ENCODE results near the gene CLEC2D. TPM values are rescaled to one million over a fixed set of nuclear protein-coding genes. Genes with fewer than 3 reads are reported as not detected.
A peak's percentile ranks its signal among the peaks of the same experiment; 100 is the strongest.

Gene CLEC2D
- total and polyA plus RNA-seq, 8 donors = 8.9 to 41.7 (median 31.2) TPM

DNA sequence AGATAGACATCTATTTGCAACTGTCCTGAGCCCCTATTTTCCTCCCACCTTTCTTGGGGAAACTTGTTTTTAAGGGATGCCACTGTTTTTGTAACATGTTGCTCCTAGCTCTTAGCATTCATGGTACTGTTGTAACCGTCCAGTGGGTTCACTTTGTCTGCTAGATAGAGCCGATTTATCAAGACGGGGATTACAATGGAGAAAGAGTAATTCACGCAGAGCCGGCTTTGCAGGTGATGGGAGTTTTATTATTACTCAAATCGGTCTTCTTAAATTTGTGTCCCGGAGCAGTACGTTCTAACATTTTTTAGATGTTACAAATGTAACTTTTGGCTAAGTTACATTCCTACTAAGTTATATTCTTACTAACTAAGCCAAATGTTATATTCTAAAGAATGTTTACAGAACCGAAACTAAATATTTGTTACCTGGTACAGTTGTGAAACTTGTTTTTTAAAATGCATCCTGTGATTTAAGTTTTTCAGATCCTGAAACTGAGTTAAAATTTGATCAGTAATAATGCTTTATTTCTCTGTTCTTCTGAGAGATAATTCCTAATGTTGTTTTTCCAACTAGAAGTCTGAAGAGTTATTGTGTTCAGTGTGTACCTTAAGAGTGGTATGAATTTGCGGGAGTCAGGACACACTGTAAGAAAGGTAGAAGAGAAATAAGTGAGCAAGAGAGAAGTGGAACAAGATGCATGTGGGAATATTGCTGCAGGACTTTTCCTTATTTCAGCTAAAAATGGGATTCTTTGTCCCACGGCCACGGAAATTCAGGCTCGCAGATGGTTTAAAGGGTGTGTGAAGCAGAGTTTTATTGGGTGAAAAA, 20.6 kb upstream of the CLEC2D start:
- H3K4me1 ChIP-seq = peaks cover 16 to 51% of the 10 kb centered on the region in 2 donors
- ATAC-seq (peak; percentile 3), DNase-seq (no peak)
- H3K9me3 ChIP-seq = no peaks in the 10 kb centered on the region
- H3K27me3 ChIP-seq = no peaks in the 10 kb centered on the region
- intact Hi-C loops (cut with DNase I) = no loop called here
- H3K27ac ChIP-seq = peak overlapping the region; percentile 95 to 96
- peaks cover 0 to 2% of the 10 kb centered on the region in 2 donors for H3K36me3 ChIP-seq
- TF ChIP-seq, protein P1, sequence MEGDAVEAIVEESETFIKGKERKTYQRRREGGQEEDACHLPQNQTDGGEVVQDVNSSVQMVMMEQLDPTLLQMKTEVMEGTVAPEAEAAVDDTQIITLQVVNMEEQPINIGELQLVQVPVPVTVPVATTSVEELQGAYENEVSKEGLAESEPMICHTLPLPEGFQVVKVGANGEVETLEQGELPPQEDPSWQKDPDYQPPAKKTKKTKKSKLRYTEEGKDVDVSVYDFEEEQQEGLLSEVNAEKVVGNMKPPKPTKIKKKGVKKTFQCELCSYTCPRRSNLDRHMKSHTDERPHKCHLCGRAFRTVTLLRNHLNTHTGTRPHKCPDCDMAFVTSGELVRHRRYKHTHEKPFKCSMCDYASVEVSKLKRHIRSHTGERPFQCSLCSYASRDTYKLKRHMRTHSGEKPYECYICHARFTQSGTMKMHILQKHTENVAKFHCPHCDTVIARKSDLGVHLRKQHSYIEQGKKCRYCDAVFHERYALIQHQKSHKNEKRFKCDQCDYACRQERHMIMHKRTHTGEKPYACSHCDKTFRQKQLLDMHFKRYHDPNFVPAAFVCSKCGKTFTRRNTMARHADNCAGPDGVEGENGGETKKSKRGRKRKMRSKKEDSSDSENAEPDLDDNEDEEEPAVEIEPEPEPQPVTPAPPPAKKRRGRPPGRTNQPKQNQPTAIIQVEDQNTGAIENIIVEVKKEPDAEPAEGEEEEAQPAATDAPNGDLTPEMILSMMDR (IDR thresholded peaks at IDR 0.05) = no peak
- peak overlapping the region; percentile 55 to 67 for H3K4me3 ChIP-seq

GRCh38 chr12:9649532-9649940, 20.0 kb upstream of the CLEC2D start:
- no peaks in the 10 kb centered on the region for H3K27me3 ChIP-seq
- peaks cover 16 to 51% of the 10 kb centered on the region in 2 donors for H3K4me1 ChIP-seq
- peaks cover 0 to 8% of the 10 kb centered on the region in 2 donors for H3K36me3 ChIP-seq
- TF ChIP-seq, protein P1 (IDR thresholded peaks at IDR 0.05) = no peak
- intact Hi-C loops (cut with DNase I) = no loop called here
- DNase-seq = no peak
- H3K27ac ChIP-seq = peak overlapping the region; percentile 95 to 96
- ATAC-seq = no peak
- peak overlapping the region; percentile 55 to 67 for H3K4me3 ChIP-seq
- H3K9me3 ChIP-seq = no peaks in the 10 kb centered on the region

DNA sequence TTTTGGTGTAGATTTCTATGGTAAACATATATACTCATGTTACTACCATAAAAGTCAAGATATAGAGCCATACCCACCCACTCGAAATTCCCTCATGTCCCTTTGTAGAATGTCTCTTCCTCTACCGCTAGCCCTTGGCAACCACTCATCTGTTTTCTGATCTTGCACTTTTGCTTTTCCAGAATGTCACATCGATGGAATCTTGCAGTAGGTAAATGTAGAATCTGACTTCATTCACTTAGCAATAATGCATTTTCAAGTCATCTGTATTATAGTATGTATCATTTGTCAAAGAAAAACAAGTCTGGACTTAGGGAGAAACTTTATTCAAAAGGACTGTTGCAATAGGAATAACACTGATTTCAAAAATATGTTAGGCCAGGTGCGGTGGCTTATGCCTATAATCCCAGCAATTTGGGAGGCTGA, 19.3 kb upstream of the CLEC2D start:
- Histone ChIP-seq H3K4me3 (peak overlapping the region; percentile 55 to 67), H3K4me1 (peaks cover 16 to 51% of the 10 kb centered on the region in 2 donors), H3K27ac (peak overlapping the region; percentile 95 to 96), H3K27me3 (no peaks in the 10 kb centered on the region), H3K9me3 (no peaks in the 10 kb centered on the region), H3K36me3 (peaks cover 0 to 11% of the 10 kb centered on the region in 2 donors)
- intact Hi-C loops (cut with DNase I) = no loop called here
- ATAC-seq (no peak), DNase-seq (no peak)
- TF ChIP-seq, protein P1 (IDR thresholded peaks at IDR 0.05) = no peak

- DNase-seq = no peak
- Histone ChIP-seq H3K27ac (peak overlapping the region; percentile 95 to 96), H3K27me3 (no peaks in the 10 kb centered on the region), H3K9me3 (no peaks in the 10 kb centered on the region), H3K36me3 (peaks cover 0 to 16% of the 10 kb centered on the region in 2 donors), H3K4me3 (no peak overlapping the region), H3K4me1 (peaks cover 16 to 51% of the 10 kb centered on the region in 2 donors)
- intact Hi-C loops (cut with DNase I) = no loop called here
- no peak for ATAC-seq
- TF ChIP-seq, protein P1 (IDR thresholded peaks at IDR 0.05) = no peak
Observed at GRCh38 chr12:9651265-9651729, 18.2 kb upstream of the CLEC2D start.

DNA sequence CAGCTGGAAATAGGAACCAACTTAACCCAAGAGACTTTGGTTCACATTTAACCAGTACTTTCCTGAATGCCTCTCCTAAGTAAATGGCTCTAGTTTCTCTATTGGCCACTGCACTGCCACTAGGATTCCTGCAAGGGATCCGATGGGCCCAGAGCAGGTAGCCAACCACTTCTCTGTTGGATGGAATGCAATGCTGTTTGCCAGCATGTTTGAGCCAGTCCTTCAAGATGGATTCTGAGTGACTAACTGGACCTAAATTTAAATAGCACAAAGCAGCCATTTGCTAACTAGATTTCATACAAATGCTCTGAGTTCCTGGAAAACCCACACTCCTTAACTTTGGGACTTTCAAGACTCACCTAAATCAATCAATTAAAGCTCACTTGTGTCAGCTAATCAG, 9.5 kb upstream of the CLEC2D start:
- no peaks in the 10 kb centered on the region for H3K27me3 ChIP-seq
- no peak for DNase-seq
- H3K4me1 ChIP-seq = peaks cover 0 to 5% of the 10 kb centered on the region in 2 donors
- H3K9me3 ChIP-seq = no peaks in the 10 kb centered on the region
- no peak overlapping the region for H3K4me3 ChIP-seq
- ATAC-seq = no peak
- TF ChIP-seq, protein P1 (IDR thresholded peaks at IDR 0.05) = no peak
- H3K36me3 ChIP-seq = peaks cover 0 to 72% of the 10 kb centered on the region in 2 donors
- no peak overlapping the region for H3K27ac ChIP-seq
- intact Hi-C loops (cut with DNase I) = no loop called here
